ENCODE data around the gene FHOD3.

DNA sequence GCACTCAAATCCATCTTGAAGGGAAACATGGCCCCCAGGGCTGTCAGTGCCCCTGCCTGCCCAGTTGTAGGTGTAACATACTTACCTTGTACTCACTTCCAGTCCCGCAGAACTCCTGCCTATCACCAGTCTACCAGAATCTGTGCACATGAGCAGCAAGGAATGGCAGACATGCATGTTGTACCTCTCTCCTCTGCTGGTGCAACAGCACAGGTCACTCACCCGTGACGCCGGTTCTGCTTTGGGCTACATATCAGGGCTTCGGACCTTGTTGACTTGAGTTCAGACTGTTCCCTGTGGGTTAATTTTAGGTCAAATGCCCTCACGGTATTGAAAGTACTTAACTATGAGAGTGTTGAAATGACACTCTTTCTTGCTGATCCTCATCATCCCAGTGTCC lies 315.6 kb downstream of the FHOD3 start:
- TF ChIP-seq, protein P1, sequence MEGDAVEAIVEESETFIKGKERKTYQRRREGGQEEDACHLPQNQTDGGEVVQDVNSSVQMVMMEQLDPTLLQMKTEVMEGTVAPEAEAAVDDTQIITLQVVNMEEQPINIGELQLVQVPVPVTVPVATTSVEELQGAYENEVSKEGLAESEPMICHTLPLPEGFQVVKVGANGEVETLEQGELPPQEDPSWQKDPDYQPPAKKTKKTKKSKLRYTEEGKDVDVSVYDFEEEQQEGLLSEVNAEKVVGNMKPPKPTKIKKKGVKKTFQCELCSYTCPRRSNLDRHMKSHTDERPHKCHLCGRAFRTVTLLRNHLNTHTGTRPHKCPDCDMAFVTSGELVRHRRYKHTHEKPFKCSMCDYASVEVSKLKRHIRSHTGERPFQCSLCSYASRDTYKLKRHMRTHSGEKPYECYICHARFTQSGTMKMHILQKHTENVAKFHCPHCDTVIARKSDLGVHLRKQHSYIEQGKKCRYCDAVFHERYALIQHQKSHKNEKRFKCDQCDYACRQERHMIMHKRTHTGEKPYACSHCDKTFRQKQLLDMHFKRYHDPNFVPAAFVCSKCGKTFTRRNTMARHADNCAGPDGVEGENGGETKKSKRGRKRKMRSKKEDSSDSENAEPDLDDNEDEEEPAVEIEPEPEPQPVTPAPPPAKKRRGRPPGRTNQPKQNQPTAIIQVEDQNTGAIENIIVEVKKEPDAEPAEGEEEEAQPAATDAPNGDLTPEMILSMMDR (IDR thresholded peaks at IDR 0.05 in 8 of 11, conservative IDR thresholded peaks at IDR 0.05 in 3 of 11): no peak
- no peak for TF ChIP-seq POLR2A (IDR thresholded peaks at IDR 0.05)

Data from spleen (tissue), 7 donors.